ENCODE data around the gene DYNLT4. TPM values are rescaled to one million over a fixed set of nuclear protein-coding genes. Genes with fewer than 3 reads are reported as not detected.
A peak's percentile ranks its signal among the peaks of the same experiment; 100 is the strongest.

The DYNLT4 gene
- total RNA-seq, 3 donors from 2014 or later, result 0.80 to 2.0 (median 1.3) TPM

- Histone ChIP-seq H3K36me3 (no peaks in the 10 kb centered on the region), H3K27ac (peak overlapping the region; percentile 70 to 77), H3K4me1 (peaks cover 0 to 12% of the 10 kb centered on the region in 2 donors), H3K4me3 (peak overlapping the region; percentile 44 to 69 (median 57)), H3K9me3 (no peaks in the 10 kb centered on the region), H3K27me3 (no peaks in the 10 kb centered on the region)
- TF ChIP-seq POLR2AphosphoS5 (IDR thresholded peaks at IDR 0.05), result peak in 1 of 3 donors; percentile 40
- TF ChIP-seq CTCF (IDR thresholded peaks at IDR 0.05), result peak; percentile 99 to 100 (median 99)
- TF ChIP-seq POLR2A (IDR thresholded peaks at IDR 0.05), result no peak
- no peak for DNase-seq (ENCODE audit: low spot score in 2 of 2)
- intact Hi-C loops (cut with DNase I; ENCODE audit: low total_unique reads), result no loop called here
Measured at GRCh38 chr1:44786138-44786840, 20.9 kb downstream of the DYNLT4 start.

GRCh38 chr1:44785501-44786137 is 21.5 kb downstream of the DYNLT4 start:
- Histone ChIP-seq H3K27me3 (no peaks in the 10 kb centered on the region), H3K27ac (peak overlapping the region; percentile 70 to 77), H3K9me3 (no peaks in the 10 kb centered on the region), H3K36me3 (no peaks in the 10 kb centered on the region), H3K4me3 (peak overlapping the region; percentile 44 to 69 (median 57)), H3K4me1 (peaks cover 0 to 12% of the 10 kb centered on the region in 2 donors)
- TF ChIP-seq CTCF (IDR thresholded peaks at IDR 0.05), result no peak
- TF ChIP-seq POLR2AphosphoS5 (IDR thresholded peaks at IDR 0.05), result no peak
- no peak for TF ChIP-seq POLR2A (IDR thresholded peaks at IDR 0.05)
- intact Hi-C loops (cut with DNase I; ENCODE audit: low total_unique reads), result no loop called here
- no peak for DNase-seq (ENCODE audit: low spot score in 2 of 2)

GRCh38 chr1:44785029-44785380 is 22.1 kb downstream of the DYNLT4 start:
- intact Hi-C loops (cut with DNase I; ENCODE audit: low total_unique reads), result no loop called here
- H3K4me1 ChIP-seq, result peaks cover 0 to 12% of the 10 kb centered on the region in 2 donors
- H3K9me3 ChIP-seq, result no peaks in the 10 kb centered on the region
- no peaks in the 10 kb centered on the region for H3K36me3 ChIP-seq
- peak overlapping the region in 2 of 3 donors; percentile 57 to 68 for H3K4me3 ChIP-seq
- no peak for DNase-seq (ENCODE audit: low spot score in 2 of 2)
- no peaks in the 10 kb centered on the region for H3K27me3 ChIP-seq
- no peak for TF ChIP-seq POLR2A (IDR thresholded peaks at IDR 0.05)
- no peak for TF ChIP-seq POLR2AphosphoS5 (IDR thresholded peaks at IDR 0.05)
- TF ChIP-seq CTCF (IDR thresholded peaks at IDR 0.05), result no peak
- H3K27ac ChIP-seq, result no peak overlapping the region

GRCh38 chr1:44784094-44785028 is 22.8 kb downstream of the DYNLT4 start:
- Histone ChIP-seq H3K9me3 (no peaks in the 10 kb centered on the region), H3K4me1 (peaks cover 0 to 12% of the 10 kb centered on the region in 2 donors), H3K4me3 (peak overlapping the region; percentile 45 to 68 (median 57)), H3K36me3 (no peaks in the 10 kb centered on the region), H3K27ac (peak overlapping the region; percentile 44 to 62), H3K27me3 (no peaks in the 10 kb centered on the region)
- intact Hi-C loops (cut with DNase I; ENCODE audit: low total_unique reads), result no loop called here
- TF ChIP-seq CTCF (IDR thresholded peaks at IDR 0.05), result no peak
- no peak for TF ChIP-seq POLR2AphosphoS5 (IDR thresholded peaks at IDR 0.05)
- TF ChIP-seq POLR2A (IDR thresholded peaks at IDR 0.05), result no peak
- no peak for DNase-seq (ENCODE audit: low spot score in 2 of 2)
